ENCODE measurements around the gene MLLT3.

MLLT3 gene

DNA sequence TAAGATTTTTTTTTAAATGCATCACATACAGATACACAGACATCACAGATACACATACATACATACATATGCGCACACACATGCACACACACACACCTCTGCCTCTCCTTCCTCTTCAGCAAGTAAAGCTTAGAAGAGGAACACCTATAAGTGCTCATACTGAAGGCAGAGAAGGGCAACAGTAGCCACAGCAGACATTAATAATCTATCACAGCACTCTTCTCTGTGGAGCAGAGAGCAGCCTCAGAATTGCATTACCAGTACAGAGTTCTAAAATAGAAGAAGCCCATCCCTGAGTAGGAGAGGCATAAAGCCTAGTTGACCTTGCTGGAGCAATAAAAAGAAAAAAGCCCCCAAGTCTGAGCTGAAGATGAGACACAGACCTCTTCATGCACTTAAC, 110.6 kb downstream of the MLLT3 start:
- DNase-seq (ENCODE audit: low spot score) = no peak
- no peak overlapping the region for H3K27ac ChIP-seq
- TF ChIP-seq, protein P1, sequence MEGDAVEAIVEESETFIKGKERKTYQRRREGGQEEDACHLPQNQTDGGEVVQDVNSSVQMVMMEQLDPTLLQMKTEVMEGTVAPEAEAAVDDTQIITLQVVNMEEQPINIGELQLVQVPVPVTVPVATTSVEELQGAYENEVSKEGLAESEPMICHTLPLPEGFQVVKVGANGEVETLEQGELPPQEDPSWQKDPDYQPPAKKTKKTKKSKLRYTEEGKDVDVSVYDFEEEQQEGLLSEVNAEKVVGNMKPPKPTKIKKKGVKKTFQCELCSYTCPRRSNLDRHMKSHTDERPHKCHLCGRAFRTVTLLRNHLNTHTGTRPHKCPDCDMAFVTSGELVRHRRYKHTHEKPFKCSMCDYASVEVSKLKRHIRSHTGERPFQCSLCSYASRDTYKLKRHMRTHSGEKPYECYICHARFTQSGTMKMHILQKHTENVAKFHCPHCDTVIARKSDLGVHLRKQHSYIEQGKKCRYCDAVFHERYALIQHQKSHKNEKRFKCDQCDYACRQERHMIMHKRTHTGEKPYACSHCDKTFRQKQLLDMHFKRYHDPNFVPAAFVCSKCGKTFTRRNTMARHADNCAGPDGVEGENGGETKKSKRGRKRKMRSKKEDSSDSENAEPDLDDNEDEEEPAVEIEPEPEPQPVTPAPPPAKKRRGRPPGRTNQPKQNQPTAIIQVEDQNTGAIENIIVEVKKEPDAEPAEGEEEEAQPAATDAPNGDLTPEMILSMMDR (conservative IDR thresholded peaks at IDR 0.05; ENCODE audit: low read depth) = no peak
- ChIA-PET POLR2A (ENCODE audit: low non-redundant PET) (no interaction called here), CTCF (no interaction called here)

DNA sequence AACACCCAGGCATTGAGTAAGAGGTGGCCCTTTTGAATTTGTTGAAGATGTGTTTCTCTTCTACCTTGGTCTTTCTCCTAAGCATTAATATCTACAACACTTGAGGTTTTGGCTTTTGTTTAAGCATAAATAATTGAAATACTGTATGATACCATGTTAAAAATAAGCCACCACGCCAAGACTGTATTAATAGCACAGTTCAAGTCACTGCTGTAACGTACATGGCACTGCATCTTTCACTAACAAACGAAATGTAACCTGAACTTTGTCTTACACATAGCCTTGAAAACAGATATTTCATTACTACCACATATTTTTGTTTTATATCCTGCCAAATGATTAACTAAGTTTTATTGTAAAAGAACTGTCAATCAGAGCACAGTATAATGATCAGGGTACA, 112.8 kb downstream of the MLLT3 start:
- ChIA-PET CTCF (no interaction called here), POLR2A (ENCODE audit: low non-redundant PET) (no interaction called here)
- TF ChIP-seq, protein P1 (conservative IDR thresholded peaks at IDR 0.05; ENCODE audit: low read depth) = no peak
- H3K27ac ChIP-seq = no peak overlapping the region
- no peak for DNase-seq (ENCODE audit: low spot score)

DNA sequence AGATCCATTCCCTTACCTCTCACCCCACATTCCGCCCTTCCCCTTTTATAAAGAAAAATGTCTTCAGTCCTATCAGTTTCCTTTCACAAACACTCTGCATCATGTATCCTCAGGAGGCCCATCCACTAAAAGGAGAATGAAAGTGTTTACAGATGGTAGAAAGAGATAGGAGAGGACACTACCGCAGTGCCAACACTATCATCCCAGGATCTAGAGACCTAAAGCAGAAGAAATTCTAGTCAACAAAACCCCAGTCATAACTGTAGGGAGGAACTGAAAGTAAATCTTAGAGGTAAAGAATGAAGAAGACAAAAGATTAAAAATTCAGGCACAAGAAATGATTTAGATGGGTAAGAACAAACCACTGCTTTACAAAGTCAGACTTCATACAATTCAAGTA, 114.1 kb downstream of the MLLT3 start:
- POLR2A ChIA-PET (ENCODE audit: low non-redundant PET) = no interaction called here
- no peak for DNase-seq (ENCODE audit: low spot score)

DNA sequence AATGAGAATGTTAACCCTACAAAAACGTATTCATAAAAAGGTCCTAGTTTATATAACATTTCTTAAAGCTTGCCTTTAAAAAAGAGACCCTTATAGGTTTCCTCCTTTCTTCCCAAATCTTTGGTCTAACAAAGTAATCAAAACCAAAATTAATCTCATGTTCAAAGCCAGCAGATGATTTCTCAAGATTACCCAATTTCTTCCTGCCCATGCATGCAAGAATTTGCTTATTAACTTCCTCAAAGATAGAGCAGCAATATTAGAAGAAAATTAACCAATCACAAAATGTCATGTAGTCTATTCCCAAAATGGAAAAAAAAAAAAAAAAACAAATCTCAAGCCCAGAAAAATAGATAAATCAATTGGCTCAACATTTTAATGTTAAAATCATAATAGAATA, 114.9 kb downstream of the MLLT3 start:
- POLR2A ChIA-PET (ENCODE audit: low non-redundant PET) = no interaction called here
- no peak for DNase-seq (ENCODE audit: low spot score)

More for the DNA sequence above, 114.1 kb downstream of the MLLT3 start:
- CTCF ChIA-PET = no interaction called here
- H3K27ac ChIP-seq = no peak overlapping the region
- TF ChIP-seq, protein P1 (conservative IDR thresholded peaks at IDR 0.05; ENCODE audit: low read depth) = no peak

DNA sequence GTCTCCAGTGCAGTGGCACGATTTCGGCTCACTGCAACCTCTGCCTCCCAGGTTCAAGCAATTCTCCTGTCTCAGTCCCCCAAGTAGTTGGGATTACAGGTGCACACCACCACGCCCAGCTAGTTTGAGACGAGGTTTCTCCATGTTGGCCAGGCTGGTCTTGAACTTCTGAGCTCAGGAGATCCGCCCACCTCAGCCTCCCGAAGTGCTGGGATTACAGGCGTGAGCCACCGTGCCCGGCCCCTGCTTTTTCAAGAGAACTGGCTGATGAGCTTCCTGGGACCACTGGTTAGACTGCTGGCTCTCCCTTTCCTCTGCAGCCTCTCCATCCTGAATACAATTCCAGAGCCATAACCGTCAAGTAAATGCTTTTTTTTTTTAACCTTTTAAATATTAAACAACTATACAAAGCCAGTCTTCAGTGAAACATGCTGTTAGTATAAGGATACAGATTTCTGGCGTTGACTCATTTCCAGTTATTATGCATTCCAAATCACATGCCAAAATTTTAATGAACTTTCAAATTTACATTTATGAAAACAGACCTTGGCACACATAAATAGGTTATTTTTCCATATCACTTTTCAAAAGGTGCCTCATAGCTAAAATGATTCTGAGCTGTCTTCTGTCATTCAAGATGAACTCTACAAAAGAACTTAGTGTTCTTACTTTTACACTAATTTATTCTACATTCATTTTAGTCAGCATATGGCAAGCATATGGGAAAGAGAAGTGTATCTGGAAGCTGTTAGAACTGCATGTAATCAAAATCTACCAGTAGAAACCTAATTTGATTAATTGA, 116.0 kb downstream of the MLLT3 start:
- CTCF ChIA-PET = interaction anchor here (0.6 to 0.7 kb wide), 2 partner anchors 34 to 445 kb away, joined by 4 to 5 read pairs; no protein-coding TSS in a partner anchor

More for the DNA sequence above, 114.9 kb downstream of the MLLT3 start:
- H3K27ac ChIP-seq = no peak overlapping the region
- CTCF ChIA-PET = no interaction called here
- TF ChIP-seq, protein P1 (conservative IDR thresholded peaks at IDR 0.05; ENCODE audit: low read depth) = no peak

DNA sequence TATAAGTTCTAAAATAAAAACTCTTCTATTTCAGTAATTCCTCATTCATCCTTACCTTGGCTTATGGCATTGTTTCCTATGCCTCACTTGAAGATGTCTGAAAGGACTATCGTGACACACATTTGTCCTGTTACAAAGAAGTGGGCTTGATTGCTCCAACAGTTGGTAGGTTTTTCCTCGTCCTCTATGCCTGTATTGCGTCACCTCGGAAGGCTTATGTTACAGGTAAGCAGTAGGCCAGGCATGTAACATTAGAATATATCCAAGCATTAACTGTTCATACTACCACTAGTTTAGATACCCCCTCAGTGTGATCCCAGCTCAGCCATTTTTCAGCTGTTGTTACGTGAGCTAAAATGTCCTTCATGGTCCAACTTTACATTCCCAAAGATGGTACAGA, 116.7 kb downstream of the MLLT3 start:
- CTCF ChIA-PET = interaction anchor here (0.7 kb wide), 1 partner anchor 446 kb away, joined by 5 read pairs; no protein-coding TSS in a partner anchor
- TF ChIP-seq, protein P1 (conservative IDR thresholded peaks at IDR 0.05; ENCODE audit: low read depth) = no peak
- POLR2A ChIA-PET (ENCODE audit: low non-redundant PET) = no interaction called here
- DNase-seq (ENCODE audit: low spot score) = no peak
- no peak overlapping the region for H3K27ac ChIP-seq

More for the DNA sequence above, 116.0 kb downstream of the MLLT3 start:
- no peak overlapping the region for H3K27ac ChIP-seq
- POLR2A ChIA-PET (ENCODE audit: low non-redundant PET) = no interaction called here
- TF ChIP-seq, protein P1 (conservative IDR thresholded peaks at IDR 0.05; ENCODE audit: low read depth) = no peak
- no peak for DNase-seq (ENCODE audit: low spot score)
